CD4-positive, alpha-beta T cell (primary cell): ENCODE measurements around the gene ESRP2. TPM values are rescaled to one million over a fixed set of nuclear protein-coding genes. Genes with fewer than 3 reads are reported as not detected.

ENCODE experiments used
- ATAC-seq: fragments of 200-7000 bp; cut with Tn5 transposase; one replicate; pipeline ENCODE4 v1.10.0; 2022; ENCODE audit warnings: mild to moderate bottlenecking; ENCODE audit not compliant: poor library complexity
- CTCF ChIA-PET: fragments of 350-600 bp; sonication (Branson Sonifier 250); formaldehyde crosslinking; loops from one replicate; lab custom pipeline; 2021; ENCODE audit warnings: antibody characterized with exemption, inconsistent platforms; lab: Charles Lee
- POLR2A ChIA-PET: fragments of 350-600 bp; sonication (Branson Sonifier 250); formaldehyde crosslinking; loops from one replicate; lab custom pipeline; 2021; ENCODE audit warnings: antibody characterized with exemption, inconsistent platforms; lab: Charles Lee
- DNase-seq, 14 experiments: peaks; one replicate each; pipeline ENCODE4 v3.0.0-alpha.2; 2013 to 2020; ENCODE audit warnings: mixed read lengths in 2 of 14
- H3K27ac ChIP-seq, 2 donors: one replicate each; pipeline versions ENCODE4 v1.5.1 to v1.7.0; 2013; ENCODE audit warnings: low read length in 2 of 2, low read depth in 1 of 2, mild to moderate bottlenecking in 1 of 2
- H3K27me3 ChIP-seq, 2 experiments: 1 replicate in 1 of 2; 2 replicates in 1 of 2; pipeline versions ENCODE4 v1.6.1 to v1.7.0; 2013; ENCODE audit warnings: low read length in 2 of 2, control low read depth in 1 of 2, mild to moderate bottlenecking in 1 of 2, moderate library complexity in 1 of 2; ENCODE audit not compliant: insufficient read depth in 2 of 2, control insufficient read depth in 1 of 2
- H3K36me3 ChIP-seq: one replicate; pipeline ENCODE4 v1.6.1; 2013; ENCODE audit warnings: low read length, control low read depth; ENCODE audit not compliant: insufficient read depth
- H3K4me1 ChIP-seq: one replicate; pipeline ENCODE4 v1.6.1; 2013; ENCODE audit warnings: low read length, control low read depth; ENCODE audit not compliant: insufficient read depth
- H3K4me3 ChIP-seq: one replicate; pipeline ENCODE4 v1.5.1; 2013; ENCODE audit warnings: mild to moderate bottlenecking, low read length, moderate library complexity
- H3K9me3 ChIP-seq, 2 experiments: 1 replicate in 1 of 2; 2 replicates in 1 of 2; pipeline versions ENCODE4 v1.6.1 to v1.7.0; 2013; ENCODE audit warnings: low read length in 2 of 2, mild to moderate bottlenecking in 2 of 2, control low read depth in 1 of 2, moderate library complexity in 1 of 2; ENCODE audit not compliant: control insufficient read depth in 1 of 2, insufficient read depth in 1 of 2
- H3K27ac Mint-ChIP-seq: one replicate; pipeline ENCODE4 v1.8.0; 2020; ENCODE audit warnings: mixed read lengths
- H3K27me3 Mint-ChIP-seq: one replicate; pipeline ENCODE4 v1.8.0; 2021; ENCODE audit warnings: mixed read lengths
- H3K36me3 Mint-ChIP-seq: one replicate; pipeline ENCODE4 v1.8.0; 2021; ENCODE audit warnings: low read depth, mixed read lengths
- H3K4me1 Mint-ChIP-seq: one replicate; pipeline ENCODE4 v1.8.0; 2021; ENCODE audit warnings: low read depth, mixed read lengths
- H3K4me3 Mint-ChIP-seq: one replicate; pipeline ENCODE4 v1.8.0; 2020; ENCODE audit warnings: mild to moderate bottlenecking, mixed read lengths
- H3K9me3 Mint-ChIP-seq: one replicate; pipeline ENCODE4 v1.8.0; 2020; ENCODE audit warnings: mixed read lengths
- CTCF ChIP-seq: fragments of 200-600 bp; IDR thresholded peaks from one replicate; pipeline ENCODE4 v1.8.0; 2022; ENCODE audit warnings: antibody characterized with exemption, mild to moderate bottlenecking
- intact Hi-C, 2 experiments: fragments of 100-400 bp; cut with DNase I in 1 of 2; cut with micrococcal nuclease in 1 of 2; formaldehyde crosslinking; loops; one replicate each; pipeline versions ENCODE4 v1.15.1 to v1.9.0; 2023 to 2025; cut with DNase I, micrococcal nuclease
- total RNA-seq, 174 experiments: library from RNA in 2 of 174; stranded (reverse) in 2 of 174; gene quantifications; one replicate each; pipeline ENCODE4 v1.2.3 and lab custom pipeline; 2021 to 2026

ESRP2 gene
- total RNA-seq, 2 experiments from 2014 or later, result not detected

GRCh38 chr16:68237243-68238028 is 1.5 kb upstream of the ESRP2 start:
- Mint-ChIP-seq H3K27me3 (no peaks in the 10 kb centered on the region), H3K9me3 (no peaks in the 10 kb centered on the region), H3K4me1 (peaks cover 35% of the 10 kb centered on the region), H3K27ac (peak overlapping the region; percentile 77), H3K36me3 (no peaks in the 10 kb centered on the region), H3K4me3 (peak overlapping the region; percentile 95)
- no peaks in the 10 kb centered on the region for H3K36me3 ChIP-seq
- H3K27ac ChIP-seq, result no peak overlapping the region
- intact Hi-C loops, result loop anchor here in 1 of 2 experiments (5.0 to 10.0 kb wide), 3 partner anchors 163 to 947 kb away; partner anchors contain the start of genes RANBP10, SNTB2 and TSNAXIP1
- POLR2A ChIA-PET, result interaction anchor here (1.0 to 3.2 kb wide), 11 partner anchors 9 to 431 kb away, joined by 3 to 10 read pairs (median 5); partner anchors contain the start of genes NFATC3, PRMT7, RANBP10 and SLC7A6
- no peak for TF ChIP-seq CTCF
- H3K4me1 ChIP-seq, result peaks cover 41% of the 10 kb centered on the region
- peak overlapping the region; percentile 66 for H3K4me3 ChIP-seq
- ATAC-seq (peak; percentile 78), DNase-seq (peak; percentile 75 to 96 (median 85))
- H3K27me3 ChIP-seq, result no peaks in the 10 kb centered on the region
- CTCF ChIA-PET, result interaction anchor here (1.8 to 2.7 kb wide), 4 partner anchors 24 to 421 kb away, joined by 3 to 16 read pairs (median 7); no protein-coding TSS in a partner anchor
- H3K9me3 ChIP-seq, result peaks cover 0 to 9% of the 10 kb centered on the region in 2 experiments

- intact Hi-C loops, result loop anchor here in 1 of 2 experiments (5.0 to 10.0 kb wide), 3 partner anchors 162 to 948 kb away; partner anchors contain the start of genes RANBP10, SNTB2 and TSNAXIP1
- Mint-ChIP-seq H3K27ac (peak overlapping the region; percentile 77), H3K9me3 (no peaks in the 10 kb centered on the region), H3K36me3 (no peaks in the 10 kb centered on the region), H3K4me1 (peaks cover 35% of the 10 kb centered on the region), H3K4me3 (peak overlapping the region; percentile 95), H3K27me3 (no peaks in the 10 kb centered on the region)
- Histone ChIP-seq H3K27me3 (no peaks in the 10 kb centered on the region), H3K36me3 (no peaks in the 10 kb centered on the region), H3K4me1 (peaks cover 41% of the 10 kb centered on the region), H3K4me3 (peak overlapping the region; percentile 66), H3K27ac (peak overlapping the region in 1 of 2 donors; percentile 9), H3K9me3 (peaks cover 0 to 9% of the 10 kb centered on the region in 2 experiments)
- ATAC-seq, result no peak
- ChIA-PET CTCF (interaction anchor here (1.1 to 2.7 kb wide), 4 partner anchors 25 to 143 kb away, joined by 3 to 16 read pairs (median 4); no protein-coding TSS in a partner anchor), POLR2A (interaction anchor here (1.0 to 3.2 kb wide), 11 partner anchors 8 to 196 kb away, joined by 3 to 10 read pairs (median 5); partner anchors contain the start of genes NFATC3, PRMT7, SLC7A6 and SLC7A6OS)
- no peak for TF ChIP-seq CTCF
- peak in 3 of 14 experiments; percentile 24 to 54 (median 41) for DNase-seq
Observed at GRCh38 chr16:68236826-68237242, 907 bp upstream of the ESRP2 start.

GRCh38 chr16:68236137-68236825 is 354 bp upstream of the ESRP2 start:
- Histone ChIP-seq H3K36me3 (peaks cover 3% of the 10 kb centered on the region), H3K27ac (peak overlapping the region; percentile 9 to 53), H3K4me1 (peaks cover 41% of the 10 kb centered on the region), H3K4me3 (peak overlapping the region; percentile 66), H3K27me3 (no peaks in the 10 kb centered on the region), H3K9me3 (peaks cover 0 to 9% of the 10 kb centered on the region in 2 experiments)
- Mint-ChIP-seq H3K9me3 (no peaks in the 10 kb centered on the region), H3K4me1 (peaks cover 35% of the 10 kb centered on the region), H3K36me3 (no peaks in the 10 kb centered on the region), H3K4me3 (peak overlapping the region; percentile 95), H3K27ac (peak overlapping the region; percentile 77), H3K27me3 (no peaks in the 10 kb centered on the region)
- no peak for TF ChIP-seq CTCF
- intact Hi-C loops, result loop anchor here in 1 of 2 experiments (5.0 to 10.0 kb wide), 3 partner anchors 161 to 949 kb away; partner anchors contain the start of genes RANBP10, SNTB2 and TSNAXIP1
- ChIA-PET CTCF (interaction anchor here (1.1 to 1.9 kb wide), 3 partner anchors 25 to 142 kb away, joined by 3 to 6 read pairs (median 3); no protein-coding TSS in a partner anchor), POLR2A (interaction anchor here (0.6 to 3.2 kb wide), 8 partner anchors 8 to 298 kb away, joined by 3 to 10 read pairs (median 5); partner anchors contain the start of genes NFATC3, PRMT7, SLC7A6 and SLC7A6OS)
- ATAC-seq (peak; percentile 8), DNase-seq (peak in 7 of 14 experiments; percentile 26 to 81 (median 48))
